Measurements from ENCODE around the gene STAP2. TPM values are rescaled to one million over a fixed set of nuclear protein-coding genes. Genes with fewer than 3 reads are reported as not detected.

Gene STAP2
- total and polyA plus RNA-seq, 9 of the 15 experiments (the other 6 are each of a cell fraction or from before 2014, with no cell fraction given), result 1.2 to 9.8 (median 4.5) TPM

GRCh38 chr19:4279530-4280422 is 58.9 kb downstream of the STAP2 start:
- Histone ChIP-seq H4K20me1 (replicated peaks; ENCODE audit: control insufficient read depth, insufficient read depth, low read length) (0 out of 2 replicates have a peak, but pooled peaks cover 5% of the 10 kb centered on the region), H3K36me3 (ENCODE audit: control insufficient read depth, insufficient read depth, low read length) (no peaks in the 10 kb centered on the region), H3K9me1 (ENCODE audit: control insufficient read depth, insufficient read depth, low read length) (no peaks in the 10 kb centered on the region), H2AFZ (ENCODE audit: low read depth, low read length) (no peak overlapping the region), H3K9ac (ENCODE audit: insufficient read depth in 1 of 2, low read depth in 2 of 2, low read length in 2 of 2) (peak overlapping the region in 1 of 2 experiments; percentile 35; a peak in 1 of 4 replicates), H3K9me3 (replicated peaks; ENCODE audit: control insufficient read depth, insufficient read depth, low read depth, low read length) (no peaks in the 10 kb centered on the region), H3K27ac (ENCODE audit: extremely low read depth, low read depth, low read length) (no peak overlapping the region), H3K27me3 (ENCODE audit: control insufficient read depth in 2 of 2, insufficient read depth in 2 of 2, low read length in 2 of 2) (peaks cover 16 to 24% of the 10 kb centered on the region in 2 experiments; a peak in 4 of 5 replicates), H3K79me2 (ENCODE audit: control insufficient read depth, insufficient read depth, low read length) (no peaks in the 10 kb centered on the region), H3K4me3 (no peak overlapping the region), H3K4me1 (replicated peaks in 1 of 2; ENCODE audit: control insufficient read depth in 2 of 2, insufficient read depth in 2 of 2, low read length in 2 of 2) (peaks cover 1 to 23% of the 10 kb centered on the region in 2 experiments), H3K4me2 (ENCODE audit: insufficient read depth, low read length) (no peak overlapping the region)
- FAIRE-seq (no peak), DNase-seq (ENCODE audit: extremely low read depth in 1 of 4, low spot score in 3 of 4) (no peak), ATAC-seq (no peak)
- 28% methylated on average over 27 of the region's 71 CpGs for WGBS (ENCODE audit: insufficient coverage, low coverage, missing lambda C conversion rate)
- POLR2A ChIA-PET, result interaction anchor here (0.6 kb wide), 1 partner anchor 164 kb away, joined by 3 read pairs; no protein-coding TSS in a partner anchor
- in situ Hi-C loops (cut with MboI), result loop anchor here (10.0 kb wide), 1 partner anchor 65 kb away; the partner anchor contains the start of gene MPND
- peak; percentile 70; the same call in 1 of the 2 replicates for TF ChIP-seq ZBTB33 (CRISPR knock-in tag; IDR thresholded peaks at IDR 0.05)
- no peak for TF ChIP-seq RBM15 (IDR thresholded peaks at IDR 0.05; ENCODE audit: insufficient read depth, low read length)
- CTCF ChIA-PET (ENCODE audit: low intra/inter-chr PET ratio), result no interaction called here
- intact Hi-C loops (cut with micrococcal nuclease), result no loop called here
- no TSS peak for BruUV-seq (replicated peaks)
